Pancreas (tissue), 10 donors: ENCODE measurements around the gene IRAK1. TPM values are rescaled to one million over a fixed set of nuclear protein-coding genes. Genes with fewer than 3 reads are reported as not detected.

Experiments used
- ATAC-seq, 4 donors: fragments of 200-7000 bp; cut with Tn5 transposase; one replicate each; pipeline versions ENCODE4 v1.8.0 to v1.9.1; 2020; ENCODE audit warnings: mild to moderate bottlenecking in 4 of 4, moderate library complexity in 4 of 4
- DNase-seq, 6 donors: peaks; one replicate each; pipeline ENCODE4 v3.0.0-alpha.2; 2020
- FAIRE-seq: peaks from 2 replicates; lab custom pipeline; 2012; peaks lifted over from hg19 to GRCh38; lab: Jason Lieb, UNC
- H3K27ac ChIP-seq, 4 donors: fragments of 200-600 bp; sonication (generic); 1 replicate in 3 of 4; 2 replicates in 1 of 4; pipeline versions ENCODE4 v1.5.0 to v1.8.0; 2020
- H3K27me3 ChIP-seq, 4 donors: fragments of 200-600 bp; one replicate each; pipeline ENCODE4 v1.8.0; 2021
- H3K36me3 ChIP-seq, 3 donors: fragments of 200-600 bp; sonication (generic) in 1 of 3; one replicate each; pipeline versions ENCODE4 v1.5.0 to v1.8.0; 2020 to 2021
- H3K4me1 ChIP-seq, 3 donors: fragments of 200-600 bp; one replicate each; pipeline ENCODE4 v1.8.0; 2021
- H3K4me3 ChIP-seq, 4 donors: fragments of 200-600 bp; sonication (generic) in 2 of 4; one replicate each; pipeline versions ENCODE4 v1.5.0 to v1.8.0; 2020 to 2021
- H3K9me3 ChIP-seq, 4 donors: fragments of 200-600 bp; one replicate each; pipeline ENCODE4 v1.8.0; 2021
- WGBS, 2 donors: extraction: QIAGEN DNeasy Blood & Tissue Kit; methylation state at CpG; one replicate each; pipeline ENCODE4 v1.1.7; 2013; 5-methylcytosine and 5-hydroxymethylcytosine counted together
- intact Hi-C, 3 donors: fragments of 100-400 bp; cut with DNase I; formaldehyde crosslinking; loops; one replicate each; pipeline versions ENCODE4 v1.11.1 to v1.14.2; 2022
- polyA plus RNA-seq, 2 donors: library from polyadenylated mRNA; stranded (reverse); fragments of 200-250 nt; gene quantifications; one replicate each; pipeline ENCODE4 v1.2.3, GENCODE V29; 2013
- total RNA-seq, 6 donors: library from RNA; stranded (reverse); fragmentation: NEBNext Ultra II Directional in 4 of 6; extraction: Animal tissue kit (Norgen Biotek cat#: 25700) in 4 of 6; gene quantifications; one replicate each; pipeline versions ENCODE4 v1.2.1 to v1.2.4, GENCODE V29; 2021 to 2023
- TF ChIP-seq, protein P1 (sequence below), 4 donors: fragments of 200-600 bp; sonication (generic) in 3 of 4; IDR thresholded peaks; one replicate each; pipeline versions ENCODE4 v1.5.0 to v1.8.0; 2021; ENCODE audit warnings: antibody characterized with exemption in 4 of 4
- donor health status: healthy with polysubstance abuse.
- donor health status: DM: no; HTN: no; CAD: no; lungs with moderate emphysema.
- donor health status: DM: no; HTN: no; CAD: no.
- donor health status: control.
- donor health status: control.
- donor health status: Bipolar disorder and iron deficiency.
- donor health status: DM: yes; HTN: yes; CAD: no.
- donor health status: DM: no; HTN: no; CAD: no.
- donor health status: DM: no; HTN: no; CAD: no.
- donor health status: DM: yes; HTN: yes; CAD: no.

IRAK1 gene
- total RNA-seq (100 to 1,000 TPM in 1 of 6 donors, 10 to 100 TPM in 5; 44.5 to 103 (median 64.6) TPM), polyA plus RNA-seq (10 to 100 TPM; 35.8 to 48.9 TPM)

DNA sequence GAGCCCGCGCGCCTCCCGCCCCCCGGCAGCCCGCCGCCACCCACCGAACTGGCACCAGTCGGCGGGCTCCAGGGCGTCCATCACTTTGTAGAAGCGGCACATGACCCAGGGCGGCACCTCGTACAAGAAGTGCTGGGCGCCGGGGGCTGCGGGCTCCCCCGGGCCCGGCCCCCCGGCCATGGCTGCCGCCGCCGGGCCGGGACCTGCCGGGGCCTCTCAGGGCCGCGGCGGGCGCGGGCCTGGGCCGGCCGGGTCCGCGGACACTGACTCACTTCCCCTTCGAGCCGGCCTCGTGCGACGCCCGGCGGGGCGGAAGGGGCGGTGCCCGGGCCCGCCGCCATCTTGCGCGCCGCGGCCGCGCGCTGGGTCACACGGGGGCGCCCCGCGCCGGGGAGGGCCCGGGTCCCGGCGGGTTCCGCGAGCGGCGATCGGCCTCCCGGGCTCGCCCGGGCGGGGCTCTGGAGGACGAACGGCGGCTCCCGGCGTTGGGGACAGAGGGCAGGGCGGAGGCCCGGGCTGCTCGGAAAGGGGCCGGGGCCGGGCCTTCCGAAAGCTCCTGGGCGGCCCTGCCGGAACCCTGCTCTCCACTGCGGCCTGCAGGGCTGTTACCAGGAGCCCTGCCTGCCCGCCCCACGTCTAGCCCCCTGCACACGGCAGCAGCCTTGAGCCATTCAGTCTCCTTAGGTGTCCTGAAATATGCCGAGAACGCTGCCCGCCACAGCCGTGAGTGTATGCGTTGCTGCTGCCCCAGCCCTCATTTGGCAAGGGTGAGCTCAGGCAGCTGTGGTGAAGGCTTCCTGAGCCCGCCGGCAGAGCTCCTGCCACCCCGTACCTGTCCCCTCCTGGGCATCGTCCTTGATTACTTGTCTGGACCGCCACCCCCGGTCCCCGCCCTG lies at the start of gene IRAK1:
Gene IRAK1 (minus strand): TSS at position 270 of the 896 bp plus-strand sequence. CDS start 90 bp downstream, at position 180.
- no peak for FAIRE-seq
- no peaks in the 10 kb centered on the region for H3K4me1 ChIP-seq
- TF ChIP-seq, protein P1, sequence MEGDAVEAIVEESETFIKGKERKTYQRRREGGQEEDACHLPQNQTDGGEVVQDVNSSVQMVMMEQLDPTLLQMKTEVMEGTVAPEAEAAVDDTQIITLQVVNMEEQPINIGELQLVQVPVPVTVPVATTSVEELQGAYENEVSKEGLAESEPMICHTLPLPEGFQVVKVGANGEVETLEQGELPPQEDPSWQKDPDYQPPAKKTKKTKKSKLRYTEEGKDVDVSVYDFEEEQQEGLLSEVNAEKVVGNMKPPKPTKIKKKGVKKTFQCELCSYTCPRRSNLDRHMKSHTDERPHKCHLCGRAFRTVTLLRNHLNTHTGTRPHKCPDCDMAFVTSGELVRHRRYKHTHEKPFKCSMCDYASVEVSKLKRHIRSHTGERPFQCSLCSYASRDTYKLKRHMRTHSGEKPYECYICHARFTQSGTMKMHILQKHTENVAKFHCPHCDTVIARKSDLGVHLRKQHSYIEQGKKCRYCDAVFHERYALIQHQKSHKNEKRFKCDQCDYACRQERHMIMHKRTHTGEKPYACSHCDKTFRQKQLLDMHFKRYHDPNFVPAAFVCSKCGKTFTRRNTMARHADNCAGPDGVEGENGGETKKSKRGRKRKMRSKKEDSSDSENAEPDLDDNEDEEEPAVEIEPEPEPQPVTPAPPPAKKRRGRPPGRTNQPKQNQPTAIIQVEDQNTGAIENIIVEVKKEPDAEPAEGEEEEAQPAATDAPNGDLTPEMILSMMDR (IDR thresholded peaks at IDR 0.05) = no peak
- peak within 1 kb of the TSS; percentile 27 to 68 (median 43) for H3K4me3 ChIP-seq
- no peaks in the 10 kb centered on the region for H3K9me3 ChIP-seq
- peak; percentile 76 to 88 (median 84) for ATAC-seq
- H3K36me3 ChIP-seq = no peaks in the 10 kb centered on the region
- DNase-seq = peak in 5 of 6 donors; percentile 43 to 85 (median 61)
- peak within 1 kb of the TSS; percentile 46 to 86 (median 72) for H3K27ac ChIP-seq
- intact Hi-C loops = no loop called here
- 1 to 27% methylated on average over 64 to 99 of the region's 99 CpGs for WGBS, 2 donors
- H3K27me3 ChIP-seq = no peaks in the 10 kb centered on the region

DNA sequence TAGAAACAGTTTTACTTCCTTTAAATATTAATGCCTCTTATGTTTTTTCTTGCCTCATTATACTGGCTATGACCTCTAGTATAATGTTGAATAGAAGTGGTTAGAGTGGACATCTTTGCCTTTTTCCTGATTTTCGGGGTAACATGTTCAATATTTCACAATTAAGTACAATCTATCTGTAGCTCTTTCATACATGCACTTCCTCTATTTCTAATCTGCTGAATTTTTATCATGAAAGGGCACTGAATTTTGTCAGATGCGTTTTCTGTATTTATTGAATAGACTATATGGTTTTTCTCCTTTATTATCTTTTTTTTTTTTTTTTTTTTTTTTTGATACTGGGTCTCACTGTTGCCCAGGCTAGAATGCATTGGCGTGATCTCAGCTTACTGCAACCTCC lies 48.9 kb upstream of the IRAK1 start:
- H3K4me1 ChIP-seq = no peaks in the 10 kb centered on the region
- no peak overlapping the region for H3K4me3 ChIP-seq
- peaks cover 0 to 11% (median 0%) of the 10 kb centered on the region in 4 donors for H3K27me3 ChIP-seq
- intact Hi-C loops = no loop called here
- ATAC-seq (no peak), FAIRE-seq (no peak), DNase-seq (no peak)
- H3K9me3 ChIP-seq = no peaks in the 10 kb centered on the region
- H3K27ac ChIP-seq = no peak overlapping the region
- WGBS, 2 donors = 71 to 88% methylated on average over 3 of the region's 3 CpGs
- TF ChIP-seq, protein P1 (IDR thresholded peaks at IDR 0.05) = no peak
- no peaks in the 10 kb centered on the region for H3K36me3 ChIP-seq

DNA sequence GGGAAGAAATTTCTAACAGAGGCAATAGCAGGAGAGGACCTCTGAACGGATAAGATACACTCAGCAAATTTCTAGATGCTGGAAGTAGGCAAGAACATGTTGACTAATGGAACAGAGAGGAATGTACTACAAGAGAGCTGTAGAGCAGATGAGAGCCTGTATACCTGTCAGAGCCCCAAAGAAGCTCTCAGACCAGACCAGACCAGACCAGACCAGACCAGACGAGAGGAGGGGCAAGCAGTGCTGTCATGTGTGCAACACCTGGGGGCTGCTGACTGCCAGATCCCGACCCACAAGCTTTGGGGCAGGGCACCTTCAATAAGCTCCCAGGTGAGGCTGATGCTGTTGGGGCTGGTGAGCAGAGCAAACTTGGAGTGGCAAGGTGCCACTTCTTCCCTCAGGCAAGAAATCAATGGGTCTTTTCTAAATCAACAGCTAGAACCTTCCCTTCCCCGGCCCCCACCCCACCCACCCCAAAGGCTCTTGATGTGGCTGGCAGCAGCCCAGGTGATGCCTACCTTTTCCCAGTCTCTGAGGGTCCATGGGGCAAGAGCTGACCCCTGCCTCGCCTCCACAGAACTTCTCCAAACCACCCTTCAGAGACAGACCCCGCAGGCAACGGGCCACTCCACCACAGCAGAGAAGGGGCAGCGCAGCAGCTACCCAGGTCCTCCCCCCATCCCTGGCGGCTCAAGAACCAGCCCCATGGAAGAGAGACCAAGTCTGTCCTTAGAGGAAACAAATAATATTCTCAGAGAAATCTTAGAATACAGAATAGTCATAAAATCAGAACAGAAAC lies 45.1 kb upstream of the IRAK1 start:
- ATAC-seq (peak in 1 of 4 donors; percentile 19), FAIRE-seq (no peak), DNase-seq (no peak)
- TF ChIP-seq, protein P1 (IDR thresholded peaks at IDR 0.05) = no peak
- Histone ChIP-seq H3K4me1 (peaks cover 0 to 5% (median 0%) of the 10 kb centered on the region in 3 donors), H3K27me3 (peaks cover 0 to 3% (median 0%) of the 10 kb centered on the region in 4 donors), H3K4me3 (no peak overlapping the region), H3K36me3 (no peaks in the 10 kb centered on the region), H3K9me3 (no peaks in the 10 kb centered on the region), H3K27ac (no peak overlapping the region)
- 55 to 72% methylated on average over 9 of the region's 9 CpGs for WGBS, 2 donors
- intact Hi-C loops = no loop called here

DNA sequence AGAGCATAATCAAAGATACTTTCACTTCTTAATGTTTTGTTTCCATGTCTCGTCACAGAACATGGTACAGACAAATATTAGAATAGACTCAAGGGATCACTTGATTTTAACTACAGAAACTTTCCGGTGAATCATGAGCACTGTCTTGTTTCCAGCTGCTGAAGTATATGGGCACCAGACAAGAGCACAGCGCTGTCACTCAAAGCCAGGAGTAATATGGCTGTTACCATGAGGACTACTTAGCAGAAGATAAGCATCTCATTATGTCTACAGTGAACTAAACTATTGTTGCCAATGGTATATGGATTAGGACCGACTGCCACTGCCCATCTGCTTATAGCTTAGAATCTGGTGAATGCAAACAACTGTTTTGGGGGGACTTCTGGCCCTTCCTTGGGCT lies 43.5 kb upstream of the IRAK1 start:
- 70 to 74% methylated on average over 4 of the region's 4 CpGs for WGBS, 2 donors
- intact Hi-C loops = no loop called here
- DNase-seq (no peak), FAIRE-seq (no peak), ATAC-seq (no peak)
- TF ChIP-seq, protein P1 (IDR thresholded peaks at IDR 0.05) = no peak
- H3K9me3 ChIP-seq = no peaks in the 10 kb centered on the region
- H3K27me3 ChIP-seq = peaks cover 0 to 3% (median 0%) of the 10 kb centered on the region in 4 donors
- no peaks in the 10 kb centered on the region for H3K36me3 ChIP-seq
- peaks cover 0 to 5% (median 0%) of the 10 kb centered on the region in 3 donors for H3K4me1 ChIP-seq
- H3K27ac ChIP-seq = no peak overlapping the region
- H3K4me3 ChIP-seq = no peak overlapping the region
